ENCODE measurements around the gene SLC19A1.
"Not testable (repeated sequence)": the region's sequence is repeated elsewhere in the genome, so short reads cannot be mapped to it uniquely, and the experiment has no call there.

Gene SLC19A1

DNA sequence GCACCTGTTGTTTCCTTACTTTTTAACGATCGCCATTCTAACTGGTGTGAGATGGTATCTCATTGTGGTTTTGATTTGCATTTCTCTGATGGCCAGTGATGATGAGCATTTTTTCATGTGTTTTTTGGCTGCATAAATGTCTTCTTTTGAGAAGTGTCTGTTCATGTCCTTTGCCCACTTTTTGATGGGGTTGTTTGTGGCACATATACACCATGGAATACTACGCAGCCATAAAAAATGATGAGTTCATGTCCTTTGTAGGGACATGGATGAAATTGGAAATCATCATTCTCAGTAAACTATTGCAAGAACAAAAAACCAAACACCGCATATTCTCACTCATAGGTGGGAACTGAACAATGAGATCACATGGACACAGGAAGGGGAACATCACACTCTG, 39.0 kb downstream of the SLC19A1 start:
- not testable (repeated sequence) for DNase-seq

- DNase-seq, result no peak
These were observed 39.6 kb downstream of the SLC19A1 start for GRCh38 chr21:45502600-45502999.

GRCh38 chr21:45502006-45502345, 40.3 kb downstream of the SLC19A1 start:
- DNase-seq, result no peak

DNA sequence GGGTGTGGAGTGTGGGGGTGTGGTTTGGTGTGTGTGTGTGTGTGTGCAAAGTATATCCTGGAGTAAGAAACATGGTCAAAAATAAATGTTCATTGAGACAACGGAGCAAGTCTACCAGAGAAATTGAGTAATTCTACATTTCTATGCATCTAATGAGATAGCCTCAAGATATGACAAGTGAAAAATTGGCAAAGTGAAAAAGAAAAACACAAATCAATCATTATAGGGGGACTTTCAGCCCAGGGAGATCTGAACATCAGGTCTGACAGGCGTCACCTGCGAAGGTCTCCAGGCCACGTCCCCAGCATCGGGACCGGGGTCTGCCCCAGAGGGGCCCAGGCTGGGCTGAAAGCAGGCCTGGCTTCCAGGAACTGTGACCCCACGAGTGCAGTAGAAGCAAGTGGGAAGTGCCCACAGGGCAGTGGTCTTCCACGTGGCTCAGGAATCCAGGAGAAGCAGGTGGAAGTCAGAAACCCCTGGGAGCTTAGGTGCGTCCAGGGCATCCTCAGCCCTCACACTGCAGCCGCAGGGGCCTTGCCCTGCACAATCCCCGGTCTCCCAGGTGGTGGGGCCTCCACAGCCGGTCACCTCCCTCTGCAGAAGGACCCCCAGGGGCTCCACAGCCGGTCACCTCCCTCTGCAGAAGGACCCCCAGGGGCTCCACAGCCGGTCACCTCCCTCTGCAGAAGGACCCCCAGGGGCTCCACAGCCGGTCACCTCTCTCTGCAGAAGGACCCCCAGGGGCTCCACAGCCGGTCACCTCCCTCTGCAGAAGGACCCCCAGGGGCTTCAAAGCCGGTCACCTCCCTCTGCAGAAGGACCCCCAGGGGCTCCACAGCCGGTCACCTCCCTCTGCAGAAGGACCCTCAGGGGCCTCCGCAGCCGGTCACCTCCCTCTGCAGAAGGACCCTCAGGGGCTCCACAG, 40.9 kb downstream of the SLC19A1 start:
- not testable (repeated sequence) for DNase-seq

- DNase-seq, result no peak
These were observed 42.2 kb downstream of the SLC19A1 start for GRCh38 chr21:45499970-45500577.

DNA sequence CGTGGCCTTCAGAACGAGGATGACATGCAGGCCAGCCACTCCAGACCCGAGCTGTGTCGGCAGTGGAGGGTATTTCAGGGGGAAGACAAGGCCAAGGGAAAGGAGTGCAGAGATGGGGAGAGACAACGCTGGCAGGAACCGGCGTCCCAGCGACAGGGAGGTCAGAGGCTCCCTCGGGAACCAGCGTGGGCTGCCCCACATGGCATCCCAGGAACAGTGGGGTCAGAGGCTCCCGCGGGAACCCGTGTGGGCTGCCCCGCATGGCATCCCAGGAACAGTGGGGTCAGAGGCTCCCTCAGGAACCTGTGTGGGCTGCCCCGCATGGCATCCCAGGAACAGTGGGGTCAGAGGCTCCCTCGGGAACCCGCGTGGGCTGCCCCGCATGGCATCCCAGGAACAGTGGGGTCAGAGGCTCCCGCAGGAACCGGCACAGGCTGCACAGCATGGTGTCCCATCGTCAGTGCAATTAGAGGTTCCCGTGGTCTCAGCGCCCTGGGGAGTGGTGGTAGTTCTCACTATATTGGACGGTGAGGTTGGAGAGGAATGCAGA, 43.0 kb downstream of the SLC19A1 start:
- no peak for DNase-seq

DNA sequence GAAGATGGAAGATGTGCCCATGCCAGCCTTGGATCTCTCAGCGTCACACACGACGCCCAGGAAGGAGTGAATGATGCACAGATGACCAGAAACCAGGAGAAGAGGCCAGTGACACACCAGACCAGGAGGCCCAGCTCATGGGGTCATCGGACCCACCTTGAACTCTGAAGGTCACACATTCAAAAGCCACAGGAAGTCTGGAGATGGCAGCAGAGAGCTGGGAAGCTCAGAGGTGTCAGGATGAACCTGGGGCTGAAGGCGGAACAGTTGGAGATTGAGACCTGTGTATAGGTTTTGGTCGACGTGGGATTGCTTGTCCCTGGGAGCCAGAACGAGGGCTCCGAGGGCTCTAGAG, 43.6 kb downstream of the SLC19A1 start:
- no peak for DNase-seq

- DNase-seq, result no peak
These were observed 44.2 kb downstream of the SLC19A1 start for GRCh38 chr21:45497846-45498645.

DNA sequence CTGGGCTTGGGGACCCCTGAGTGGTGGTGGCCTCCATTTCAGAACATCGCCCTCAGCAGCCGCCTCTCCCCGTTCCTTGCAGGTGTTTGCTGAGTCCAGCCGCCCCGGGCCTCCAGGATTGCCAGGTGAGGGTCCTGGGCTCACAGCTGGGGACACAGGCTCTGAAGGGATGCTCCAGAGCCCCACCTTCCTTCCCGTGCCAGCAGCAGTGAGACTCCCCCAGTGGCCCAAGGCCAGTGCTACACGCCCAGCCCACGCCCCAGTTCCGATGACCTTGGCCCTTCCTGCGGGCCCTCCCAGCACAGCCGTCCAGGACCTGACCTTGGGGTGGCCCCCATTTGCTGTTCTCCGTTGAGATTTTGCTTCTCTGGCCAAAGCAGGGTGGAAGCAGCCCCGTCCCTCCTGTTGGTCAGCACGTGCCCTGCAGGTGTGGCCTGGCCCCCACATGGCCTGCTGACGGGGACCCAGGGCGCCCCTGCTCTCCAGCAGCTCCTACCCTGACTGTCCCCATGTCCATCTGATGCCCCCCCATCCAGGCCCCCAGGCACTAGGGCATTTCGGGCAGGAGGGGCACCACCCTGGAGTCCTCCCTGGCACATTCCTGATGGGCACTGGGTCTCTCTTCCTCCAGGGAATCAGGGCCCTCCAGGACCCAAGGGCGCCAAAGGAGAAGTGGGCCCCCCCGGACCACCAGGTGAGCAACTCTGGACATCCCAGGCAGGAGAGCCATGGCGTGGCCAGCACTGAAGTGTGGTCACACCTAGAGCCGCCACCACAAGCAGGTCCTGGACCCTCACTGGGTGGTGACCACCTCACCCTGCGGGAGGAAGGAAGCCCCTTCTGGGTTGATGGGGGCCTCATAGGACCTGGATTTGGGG, 45.0 kb downstream of the SLC19A1 start:
- no peak for DNase-seq

GRCh38 chr21:45496151-45496967, 45.9 kb downstream of the SLC19A1 start:
- no peak for DNase-seq

- DNase-seq, result no peak
These were observed 47.2 kb downstream of the SLC19A1 start for GRCh38 chr21:45494851-45495680.

DNA sequence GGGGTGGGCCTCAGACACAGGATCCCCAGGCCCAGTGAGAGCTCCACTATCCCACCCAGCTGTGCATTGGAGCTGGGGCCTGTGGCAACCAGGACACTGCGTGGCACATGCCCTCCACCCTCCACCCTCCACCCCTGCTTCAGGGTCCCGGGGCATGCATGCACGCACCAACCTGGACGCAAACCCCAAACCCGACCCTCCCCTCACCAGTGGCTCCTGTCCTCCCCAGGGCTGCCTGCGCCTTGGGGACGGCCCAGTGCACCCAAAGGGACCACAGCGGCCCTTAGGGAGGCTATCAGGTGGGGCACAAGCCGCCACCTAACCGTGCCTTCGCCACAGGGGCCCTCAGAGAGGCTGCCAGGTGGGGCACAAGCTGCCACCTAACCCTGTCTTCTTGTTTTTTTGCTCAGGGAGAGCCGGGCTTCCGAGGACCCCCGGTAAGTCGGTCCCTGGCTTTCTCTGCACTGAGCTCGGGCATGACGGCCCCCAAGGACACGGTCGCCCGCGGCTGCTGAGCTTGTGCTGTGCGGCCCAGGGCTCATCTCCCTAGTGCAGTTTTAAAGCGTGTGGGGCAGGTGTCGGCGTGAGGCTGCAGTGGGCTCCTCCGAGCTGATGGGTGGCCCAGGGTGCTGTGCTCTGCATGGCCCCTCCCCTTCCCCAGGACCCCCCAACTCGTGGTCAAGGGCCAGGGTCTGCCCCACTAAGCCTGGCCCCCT, 47.9 kb downstream of the SLC19A1 start:
- DNase-seq, result no peak

DNA sequence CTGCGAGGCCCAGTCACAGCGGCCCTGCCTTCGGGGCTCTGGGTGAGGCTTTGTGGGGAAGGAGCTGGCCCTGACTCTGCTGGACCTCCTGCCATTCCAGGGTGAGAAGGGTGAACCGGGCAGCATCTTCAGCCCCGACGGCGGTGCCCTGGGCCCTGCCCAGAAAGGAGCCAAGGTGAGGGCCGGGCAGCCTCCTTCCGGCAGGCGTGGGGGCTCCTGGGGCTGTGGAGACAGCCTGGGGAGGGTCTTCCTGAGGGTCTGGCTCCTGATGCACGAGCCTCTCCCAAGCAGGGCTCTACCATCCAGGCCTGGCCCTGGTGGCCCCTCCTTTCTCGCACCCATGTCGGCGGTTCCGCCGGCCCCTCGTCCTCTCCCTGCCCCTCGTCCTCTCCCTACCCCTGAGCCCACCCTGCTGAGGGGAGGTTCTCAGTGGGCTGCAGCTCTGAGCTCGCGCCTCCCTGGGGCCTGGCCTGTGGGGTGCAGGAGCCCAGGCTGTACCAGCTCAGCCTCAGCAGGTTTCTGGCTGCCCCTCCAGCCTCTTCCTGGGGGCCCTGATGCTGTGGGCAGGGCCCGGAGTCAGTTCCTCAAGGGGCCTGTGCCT, 48.7 kb downstream of the SLC19A1 start:
- no peak for DNase-seq

GRCh38 chr21:45492765-45493164, 49.5 kb downstream of the SLC19A1 start:
- DNase-seq, result no peak

DNA sequence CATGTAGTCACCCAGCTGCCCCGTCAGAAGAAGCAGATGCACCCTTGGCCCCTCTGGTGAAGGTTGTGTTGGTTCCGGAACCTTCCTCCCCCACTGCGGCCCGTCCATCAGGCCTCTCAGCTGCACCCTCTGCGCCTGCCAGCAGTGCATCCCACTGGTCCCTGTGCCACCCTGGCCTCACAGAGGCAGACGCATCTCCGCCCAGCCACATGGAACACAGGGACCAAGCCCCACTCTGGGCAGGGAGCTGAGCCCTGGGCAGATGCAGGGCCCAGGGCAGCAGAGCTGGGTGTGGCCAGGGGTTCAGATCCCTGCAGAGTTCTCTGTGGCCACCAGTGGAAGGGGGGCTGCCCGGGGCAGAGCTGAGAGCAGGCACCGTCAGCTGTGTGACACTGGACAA, 50.6 kb downstream of the SLC19A1 start:
- DNase-seq, result no peak

DNA sequence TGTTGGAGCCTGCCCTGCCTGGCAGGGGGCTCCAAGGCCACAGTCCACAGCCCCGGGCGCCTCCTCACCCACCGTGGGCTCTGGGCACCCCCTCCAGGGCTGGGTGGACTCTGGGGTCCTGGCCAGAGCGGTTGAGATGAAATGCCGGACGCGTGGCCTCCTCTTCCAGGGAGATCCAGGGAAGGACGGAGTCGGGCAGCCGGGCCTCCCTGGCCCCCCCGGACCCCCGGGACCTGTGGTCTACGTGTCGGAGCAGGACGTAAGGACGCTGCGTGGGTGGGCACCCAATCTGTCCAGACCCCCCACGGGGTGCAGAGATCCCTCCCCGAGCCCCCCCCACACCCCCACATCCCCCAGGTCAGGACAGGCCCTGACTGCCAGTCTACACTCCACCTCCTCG, 51.2 kb downstream of the SLC19A1 start:
- DNase-seq, result no peak

DNA sequence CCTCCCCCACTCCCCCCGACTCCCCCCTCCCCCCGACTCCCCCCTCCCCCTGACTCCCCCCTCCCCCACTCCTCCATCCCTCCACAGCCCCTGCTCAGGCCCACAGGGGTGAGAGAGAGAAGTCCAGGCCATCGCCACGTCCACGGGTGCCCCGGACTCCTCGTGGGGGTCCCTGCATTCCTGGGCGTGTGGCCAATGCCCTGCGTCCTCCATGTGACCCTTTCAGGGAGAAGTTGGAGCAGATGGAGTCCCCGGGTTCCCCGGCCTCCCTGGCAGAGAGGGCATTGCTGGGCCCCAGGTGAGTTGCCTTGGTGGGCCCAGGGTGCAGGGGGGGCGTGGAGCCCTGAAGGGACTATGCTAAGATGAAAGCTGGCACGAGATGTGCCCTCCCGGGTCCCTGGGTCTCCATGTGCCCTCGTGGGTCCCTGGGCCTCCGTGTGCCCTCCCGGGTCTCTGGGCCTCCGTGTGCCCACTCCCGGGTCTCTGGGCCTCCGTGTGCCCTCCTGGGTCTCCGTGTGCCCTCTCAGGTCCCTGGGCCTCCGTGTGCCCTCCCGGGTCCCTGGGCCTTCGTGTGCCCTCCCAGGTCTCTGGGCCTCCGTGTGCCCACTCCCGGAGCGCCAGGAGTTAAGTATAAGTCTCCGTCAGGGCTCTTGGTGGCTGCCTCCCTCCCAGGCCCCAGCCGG, 52.0 kb downstream of the SLC19A1 start:
- DNase-seq, result no peak

GRCh38 chr21:45489722-45489982, 52.6 kb downstream of the SLC19A1 start:
- no peak for DNase-seq
